Mesodermal cell (in vitro differentiated cells): Measurements from ENCODE around the gene CHST3.

Experiments
- H3K27ac ChIP-seq: 2 replicates; pipeline ENCODE4 v1.7.0; 2013; ENCODE audit warnings: mild to moderate bottlenecking, low read depth, low read length, moderate library complexity; ENCODE audit not compliant: severe bottlenecking
- H3K36me3 ChIP-seq: 2 replicates; pipeline ENCODE4 v1.7.1; 2013; ENCODE audit warnings: mild to moderate bottlenecking, low read length, moderate library complexity; ENCODE audit not compliant: control insufficient read depth, insufficient read depth
- H3K4me1 ChIP-seq: one replicate; pipeline ENCODE4 v1.7.1; 2013; ENCODE audit warnings: mild to moderate bottlenecking, low read length; ENCODE audit not compliant: insufficient read depth, control insufficient read depth, poor library complexity, severe bottlenecking
- H3K4me3 ChIP-seq: 2 replicates; pipeline ENCODE4 v1.7.0; 2013; ENCODE audit warnings: low read length, control low read depth, mild to moderate bottlenecking; ENCODE audit not compliant: insufficient read depth, poor library complexity, severe bottlenecking; ENCODE audit errors: extremely low read depth
- H3K9me3 ChIP-seq: 2 replicates; pipeline ENCODE4 v1.7.1; 2013; ENCODE audit warnings: mild to moderate bottlenecking, low read length, moderate library complexity; ENCODE audit not compliant: control insufficient read depth
- WGBS, 2 experiments: methylation state at CpG; one replicate each; pipeline ENCODE4 v1.1.5; 2013; ENCODE audit warnings: missing lambda C conversion rate in 2 of 2; ENCODE audit not compliant: insufficient coverage in 2 of 2; 5-methylcytosine and 5-hydroxymethylcytosine counted together

The CHST3 gene

DNA sequence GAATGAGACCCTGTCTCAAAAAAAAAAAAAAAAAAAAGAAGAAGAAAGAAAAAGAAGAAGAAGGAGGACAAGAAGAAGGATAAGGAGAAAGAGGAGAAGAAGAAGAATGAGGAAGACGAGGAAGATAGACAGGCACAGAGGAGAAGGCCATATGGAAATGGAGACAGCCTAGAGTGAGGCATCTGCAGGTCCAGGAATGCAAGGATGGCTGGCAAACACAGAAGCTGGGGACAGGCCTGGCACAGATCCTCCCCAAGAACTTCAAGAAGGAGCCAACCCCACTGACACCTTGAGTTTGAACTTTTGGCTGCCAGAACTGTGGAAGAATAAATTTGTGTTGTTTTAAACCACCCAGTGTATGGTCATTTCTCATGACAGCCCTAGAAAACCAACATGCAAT is 85.3 kb downstream of the CHST3 start:
- H3K9me3 ChIP-seq: peaks cover 10% of the 10 kb centered on the region
- H3K27ac ChIP-seq: no peak overlapping the region
- no peak overlapping the region for H3K4me3 ChIP-seq
- 57 to 86% methylated on average over 1 of the region's 1 CpG for WGBS, 2 experiments
- peaks cover 5% of the 10 kb centered on the region for H3K4me1 ChIP-seq
- no peaks in the 10 kb centered on the region for H3K36me3 ChIP-seq

- Histone ChIP-seq H3K9me3 (peaks cover 10% of the 10 kb centered on the region), H3K36me3 (no peaks in the 10 kb centered on the region), H3K4me3 (no peak overlapping the region), H3K4me1 (no peaks in the 10 kb centered on the region), H3K27ac (no peak overlapping the region)
- 87 to 94% methylated on average over 2 to 3 of the region's 5 CpGs for WGBS, 2 experiments
Measured at GRCh38 chr10:72049969-72050781, 86.0 kb downstream of the CHST3 start.

DNA sequence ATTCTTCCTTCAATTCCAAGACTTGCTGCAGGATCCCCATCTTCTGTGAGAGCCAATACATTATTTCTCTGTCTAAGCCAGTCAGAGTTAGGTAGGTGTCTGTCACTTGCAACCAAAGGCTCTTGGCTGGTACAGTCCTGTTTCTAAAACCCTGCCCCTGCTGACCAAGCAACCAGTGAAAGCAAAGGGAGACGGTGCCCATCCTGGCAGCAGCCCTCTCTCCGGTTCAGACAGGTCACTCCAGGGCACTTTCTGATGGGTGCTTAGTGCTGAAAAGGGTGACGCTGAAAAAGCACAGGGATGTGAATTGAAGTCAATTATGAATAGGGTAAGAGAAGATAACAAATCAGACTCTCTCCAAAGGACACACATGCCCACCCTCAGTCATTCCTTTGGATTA is 86.7 kb downstream of the CHST3 start:
- 100% methylated on average over 1 to 2 of the region's 3 CpGs for WGBS, 2 experiments
- no peaks in the 10 kb centered on the region for H3K36me3 ChIP-seq
- H3K4me3 ChIP-seq: no peak overlapping the region
- H3K4me1 ChIP-seq: no peaks in the 10 kb centered on the region
- peaks cover 10% of the 10 kb centered on the region for H3K9me3 ChIP-seq
- H3K27ac ChIP-seq: no peak overlapping the region

GRCh38 chr10:72053690-72054089 is 89.5 kb downstream of the CHST3 start:
- WGBS, 2 experiments: 90 to 95% methylated on average over 7 of the region's 7 CpGs

GRCh38 chr10:72056113-72056512 is 91.9 kb downstream of the CHST3 start:
- WGBS, 2 experiments: 88 to 90% methylated on average over 4 to 5 of the region's 5 CpGs
- no peak overlapping the region for H3K4me3 ChIP-seq

More at GRCh38 chr10:72053690-72054089, 89.5 kb downstream of the CHST3 start:
- Histone ChIP-seq H3K27ac (no peak overlapping the region), H3K9me3 (peaks cover 10% of the 10 kb centered on the region), H3K4me3 (no peak overlapping the region), H3K4me1 (no peaks in the 10 kb centered on the region), H3K36me3 (no peaks in the 10 kb centered on the region)

DNA sequence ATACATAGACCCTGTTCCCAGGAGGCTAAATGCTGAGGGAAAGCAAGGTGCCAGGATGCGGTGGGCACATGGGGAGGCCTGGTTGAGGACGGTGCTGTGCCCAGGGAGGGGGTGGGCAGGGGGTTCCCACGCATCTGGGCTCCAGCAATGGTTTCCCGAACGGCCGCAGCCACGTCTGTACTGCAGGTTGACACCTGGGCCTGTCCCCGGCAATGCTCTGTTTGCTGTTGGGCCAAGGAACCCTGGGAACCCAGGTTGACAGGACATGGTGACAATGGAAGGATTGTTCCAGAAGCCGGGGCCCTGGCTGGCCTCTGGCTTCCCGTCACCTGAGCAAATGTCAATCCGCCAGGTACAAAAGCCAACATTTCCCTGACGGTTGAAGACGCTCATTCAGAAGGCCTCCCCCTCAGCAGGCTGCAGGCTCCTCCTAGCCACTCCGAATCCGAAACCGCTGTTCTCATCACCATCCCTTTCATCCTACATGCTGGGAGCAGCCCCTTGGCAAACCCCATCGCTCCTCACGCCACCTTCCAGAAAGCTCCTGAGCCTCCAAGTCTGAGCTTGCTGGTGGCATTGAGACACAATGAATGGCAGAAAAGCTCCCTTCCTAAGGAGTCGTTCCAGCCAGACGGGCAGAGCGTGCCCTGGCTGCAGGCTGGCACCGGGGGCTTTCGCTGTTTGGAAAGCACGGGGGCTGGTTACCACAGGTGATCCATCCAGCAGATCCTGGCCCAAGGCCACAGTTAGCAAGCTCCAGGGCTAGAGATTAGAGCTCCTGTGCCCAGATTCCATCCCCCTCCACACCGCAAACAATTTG is 92.9 kb downstream of the CHST3 start:
- Histone ChIP-seq H3K4me1 (peaks cover 12% of the 10 kb centered on the region), H3K36me3 (no peaks in the 10 kb centered on the region), H3K9me3 (no peaks in the 10 kb centered on the region), H3K4me3 (no peak overlapping the region), H3K27ac (no peak overlapping the region)
- WGBS, 2 experiments: 90 to 93% methylated on average over 24 of the region's 25 CpGs

More at GRCh38 chr10:72056113-72056512, 91.9 kb downstream of the CHST3 start:
- Histone ChIP-seq H3K4me1 (peaks cover 12% of the 10 kb centered on the region), H3K36me3 (no peaks in the 10 kb centered on the region), H3K9me3 (no peaks in the 10 kb centered on the region), H3K27ac (no peak overlapping the region)

DNA sequence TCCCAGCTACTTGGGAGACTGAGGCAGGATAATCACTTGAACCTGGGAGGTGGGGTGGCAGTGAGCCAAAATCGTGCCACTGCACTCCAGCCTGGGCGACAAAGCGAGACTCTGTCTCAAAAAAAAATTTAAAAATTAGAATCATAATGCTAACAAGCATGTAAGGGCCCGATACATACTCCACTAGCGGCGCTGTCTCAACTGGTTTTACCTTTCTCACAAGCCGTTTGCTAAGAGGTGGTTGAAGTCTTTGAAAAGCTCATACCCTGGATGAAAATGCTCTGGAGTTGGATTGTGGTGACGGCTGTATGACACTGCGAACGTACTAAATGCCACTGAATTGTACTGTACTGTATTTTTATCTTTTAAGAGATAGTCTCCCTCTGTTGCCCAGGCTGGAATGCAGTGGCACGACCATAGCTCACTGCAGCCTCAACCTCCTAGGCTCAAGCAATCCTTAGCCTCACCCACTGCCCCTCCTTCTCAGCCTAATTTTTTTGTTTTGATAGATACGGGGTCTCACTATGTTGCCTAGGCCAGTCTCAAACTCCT is 94.2 kb downstream of the CHST3 start:
- H3K36me3 ChIP-seq: no peaks in the 10 kb centered on the region
- no peak overlapping the region for H3K27ac ChIP-seq
- H3K9me3 ChIP-seq: no peaks in the 10 kb centered on the region
- no peak overlapping the region for H3K4me3 ChIP-seq
- 92 to 100% methylated on average over 3 to 8 of the region's 12 CpGs for WGBS, 2 experiments
- H3K4me1 ChIP-seq: peaks cover 12% of the 10 kb centered on the region

DNA sequence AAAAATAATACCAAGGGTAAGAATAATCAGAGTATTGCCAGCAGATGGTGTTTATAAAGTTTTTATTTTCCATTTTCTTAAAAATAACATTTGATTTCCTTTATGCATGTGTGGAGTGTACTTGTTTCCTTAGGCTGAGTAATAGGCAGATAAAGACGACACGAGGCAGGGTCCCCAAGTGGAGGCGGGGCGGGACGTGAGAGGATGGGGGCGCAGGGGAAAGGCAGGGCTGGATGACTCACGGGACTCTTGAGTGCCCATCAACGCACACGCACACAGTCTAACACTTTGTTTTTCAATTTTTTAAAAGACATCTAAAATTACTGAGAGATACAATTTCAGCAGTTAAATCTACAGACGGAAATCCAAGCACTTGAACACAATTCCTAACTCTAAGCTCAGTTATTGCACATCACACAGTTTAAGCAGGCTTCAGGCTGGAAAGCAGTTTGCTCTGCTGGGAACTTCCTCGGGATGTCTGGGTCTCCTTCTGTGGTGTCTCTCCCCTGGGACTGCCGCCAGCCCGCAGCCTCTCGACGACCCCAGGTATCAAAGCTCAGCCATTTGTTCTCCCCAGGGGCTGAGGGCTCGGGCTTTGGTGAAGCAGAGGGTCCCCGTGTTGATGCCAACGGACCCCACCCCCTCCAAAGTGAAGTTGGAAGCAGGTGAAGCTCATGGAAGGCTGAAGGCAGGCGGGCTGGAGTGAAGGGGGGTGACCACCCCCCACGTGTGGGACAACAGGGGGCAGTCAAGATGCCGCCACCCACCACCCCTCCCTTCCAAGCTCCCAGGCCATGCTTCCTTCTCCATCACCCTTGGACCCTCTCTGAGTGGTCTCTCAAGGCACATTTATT is 95.0 kb downstream of the CHST3 start:
- H3K36me3 ChIP-seq: no peaks in the 10 kb centered on the region
- peaks cover 12% of the 10 kb centered on the region for H3K4me1 ChIP-seq
- no peak overlapping the region for H3K27ac ChIP-seq
- WGBS, 2 experiments: 83% methylated on average over 12 to 13 of the region's 21 CpGs
- H3K4me3 ChIP-seq: no peak overlapping the region
- no peaks in the 10 kb centered on the region for H3K9me3 ChIP-seq

DNA sequence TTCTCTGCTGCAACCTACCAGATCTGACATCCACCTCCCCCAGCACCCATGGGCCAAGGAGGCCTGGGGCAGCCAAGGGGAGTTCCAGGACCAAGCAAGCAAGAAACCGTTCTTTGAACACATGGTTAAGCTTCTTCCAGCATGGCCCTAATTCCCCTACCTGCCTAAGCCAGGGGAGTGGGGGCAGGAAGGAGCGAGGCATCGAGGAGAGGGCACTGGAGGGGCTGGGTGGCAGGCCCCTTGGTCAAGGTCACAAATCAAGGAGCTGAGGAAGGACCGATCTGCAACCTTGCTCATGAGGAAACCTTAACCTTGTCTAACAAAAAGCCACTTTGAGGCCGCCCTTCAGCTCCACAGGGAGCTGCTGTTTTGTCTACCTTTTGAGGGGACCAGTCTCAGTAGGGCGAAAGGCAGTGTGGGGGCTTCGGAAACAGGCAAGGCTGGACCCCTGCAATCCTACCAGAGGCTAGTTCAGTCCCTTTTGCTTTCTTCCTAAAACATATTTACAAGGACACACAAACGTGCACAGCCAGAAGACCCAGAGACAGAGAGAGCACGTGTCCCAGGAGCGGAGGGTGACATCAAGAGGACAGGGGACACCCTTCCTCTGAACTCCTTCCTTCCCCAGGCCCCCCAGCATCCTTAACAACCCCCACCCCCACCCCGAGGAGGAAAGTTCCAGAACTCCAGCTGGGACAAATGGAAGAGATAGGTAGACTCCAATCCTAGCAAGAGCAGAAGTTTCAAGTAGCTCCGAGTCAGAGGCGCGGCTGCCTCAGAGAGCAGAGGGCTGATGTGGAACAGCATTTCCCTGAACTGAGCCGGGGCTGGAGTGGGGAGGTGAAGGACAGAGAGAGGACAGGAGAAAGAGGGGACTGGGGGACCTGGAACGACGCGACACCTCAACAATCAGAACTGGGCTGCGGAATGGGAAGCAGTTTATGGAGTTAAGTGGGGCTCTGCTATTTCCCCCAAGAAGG is 95.9 kb downstream of the CHST3 start:
- WGBS, 2 experiments: 86 to 91% methylated on average over 12 to 15 of the region's 19 CpGs
- no peak overlapping the region for H3K27ac ChIP-seq
- H3K4me3 ChIP-seq: no peak overlapping the region
- H3K9me3 ChIP-seq: no peaks in the 10 kb centered on the region
- H3K4me1 ChIP-seq: peaks cover 12% of the 10 kb centered on the region
- H3K36me3 ChIP-seq: no peaks in the 10 kb centered on the region
